Left lung (tissue), 10 donors: Measurements from ENCODE around the gene KCNJ4. TPM values are rescaled to one million over a fixed set of nuclear protein-coding genes. Genes with fewer than 3 reads are reported as not detected.
A peak's percentile ranks its signal among the peaks of the same experiment; 100 is the strongest.

Experiments used
- ATAC-seq: fragments of 200-7000 bp; cut with Tn5 transposase; one replicate; pipeline ENCODE4 v1.9.1; 2020; ENCODE audit warnings: moderate library complexity
- DNase-seq, 4 donors: peaks; one replicate each; pipeline ENCODE4 v3.0.0-alpha.2; 2013 to 2020
- H3K27ac ChIP-seq, 2 donors: fragments of 200-600 bp; sonication (generic) in 1 of 2; one replicate each; pipeline versions ENCODE4 v1.5.0 to v1.8.0; 2020 to 2021
- H3K27me3 ChIP-seq, 2 donors: fragments of 200-600 bp; sonication (generic) in 1 of 2; one replicate each; pipeline versions ENCODE4 v1.5.0 to v1.8.0; 2020 to 2021
- H3K36me3 ChIP-seq, 2 donors: fragments of 200-600 bp; sonication (generic) in 1 of 2; one replicate each; pipeline versions ENCODE4 v1.5.0 to v1.8.0; 2020 to 2021
- H3K4me1 ChIP-seq, 2 donors: fragments of 200-600 bp; one replicate each; pipeline ENCODE4 v1.8.0; 2021
- H3K4me3 ChIP-seq, 2 donors: fragments of 200-600 bp; sonication (generic) in 1 of 2; one replicate each; pipeline versions ENCODE4 v1.5.0 to v1.8.0; 2020 to 2021; ENCODE audit warnings: mild to moderate bottlenecking in 1 of 2
- H3K9me3 ChIP-seq, 2 donors: fragments of 200-600 bp; sonication (generic) in 1 of 2; one replicate each; pipeline versions ENCODE4 v1.5.0 to v1.8.0; 2020 to 2021
- CTCF ChIP-seq, 2 donors: fragments of 200-600 bp; sonication (generic) in 1 of 2; IDR thresholded peaks; one replicate each; pipeline versions ENCODE4 v1.5.0 to v1.8.0; 2021; ENCODE audit warnings: antibody characterized with exemption in 2 of 2
- intact Hi-C, 2 donors: fragments of 100-400 bp; cut with DNase I; formaldehyde crosslinking; loops; one replicate each; pipeline versions ENCODE4 v1.11.2 to v1.14.2; 2022
- polyA plus RNA-seq, 6 donors: library from polyadenylated mRNA; unstranded; fragments of 120-200 nt; gene quantifications; one replicate each; pipeline ENCODE4 v1.2.1, GENCODE V29; 2013; ENCODE audit not compliant: insufficient read length in 6 of 6
- total RNA-seq, 2 donors: library from RNA; stranded (reverse); fragmentation: NEBNext Ultra II Directional; extraction: Animal tissue kit (Norgen Biotek cat#: 25700); gene quantifications; one replicate each; pipeline ENCODE4 v1.2.1, GENCODE V29; 2021
- donor health status: DM: no; HTN: yes; CAD: no.
- donor health status: DM: no; HTN: no; CAD: no.

Gene KCNJ4
- total and polyA plus RNA-seq, 8 donors, result 0.07 TPM; not detected in 6

DNA sequence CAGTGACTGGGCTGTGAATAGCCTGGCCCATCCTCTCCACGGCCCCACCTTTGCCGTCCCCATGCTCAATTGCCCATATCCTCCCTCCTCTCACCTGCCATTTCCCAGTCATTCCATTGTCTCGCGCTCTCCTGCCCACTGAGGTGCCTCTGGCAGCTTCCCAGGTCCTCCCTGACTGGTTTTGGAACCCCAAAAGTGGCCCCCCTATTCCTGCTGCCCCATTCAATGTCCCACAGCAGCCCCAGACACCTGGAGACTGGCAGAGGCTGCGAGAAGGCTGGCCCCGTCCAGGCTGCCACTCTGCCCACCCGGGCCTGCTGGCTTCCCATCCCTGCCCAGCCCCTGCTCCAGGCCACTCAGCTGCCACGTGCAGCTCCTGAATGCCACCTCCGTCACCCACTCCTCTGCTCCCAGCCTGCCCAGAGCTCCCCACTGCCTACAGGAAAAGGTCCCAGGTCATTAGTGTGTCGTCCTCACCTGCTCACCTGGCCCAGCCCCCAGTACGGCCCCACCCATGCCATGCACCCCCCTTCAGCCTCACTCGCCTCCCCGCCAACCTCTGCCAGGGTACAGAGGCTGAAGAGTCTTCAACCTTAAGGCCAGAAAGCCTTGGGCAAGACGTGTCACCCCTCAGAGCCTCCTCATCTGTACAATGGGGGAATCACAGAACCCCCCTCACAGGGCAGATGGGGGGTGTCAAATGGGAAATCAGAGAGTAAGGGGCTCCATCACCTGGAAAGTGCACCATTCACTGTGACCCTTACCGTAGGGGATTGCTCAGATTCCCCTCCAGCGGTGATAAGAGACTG, 37.5 kb downstream of the KCNJ4 start:
- Histone ChIP-seq H3K9me3 (no peaks in the 10 kb centered on the region), H3K27ac (no peak overlapping the region), H3K27me3 (peaks cover 0 to 4% of the 10 kb centered on the region in 2 donors), H3K4me3 (no peak overlapping the region), H3K4me1 (peaks cover 5 to 7% of the 10 kb centered on the region in 2 donors), H3K36me3 (no peaks in the 10 kb centered on the region)
- ATAC-seq, result no peak
- TF ChIP-seq CTCF (IDR thresholded peaks at IDR 0.05), result no peak
- intact Hi-C loops, result no loop called here
- DNase-seq, result peak in 2 of 4 donors; percentile 17 to 53

GRCh38 chr22:38416621-38417251, 38.3 kb downstream of the KCNJ4 start:
- Histone ChIP-seq H3K27me3 (peaks cover 0 to 8% of the 10 kb centered on the region in 2 donors), H3K4me1 (peaks cover 6 to 9% of the 10 kb centered on the region in 2 donors), H3K27ac (no peak overlapping the region), H3K9me3 (no peaks in the 10 kb centered on the region), H3K4me3 (no peak overlapping the region), H3K36me3 (no peaks in the 10 kb centered on the region)
- no peak for ATAC-seq
- no peak for TF ChIP-seq CTCF (IDR thresholded peaks at IDR 0.05)
- intact Hi-C loops, result no loop called here
- DNase-seq, result peak in 2 of 4 donors; percentile 23 to 47

DNA sequence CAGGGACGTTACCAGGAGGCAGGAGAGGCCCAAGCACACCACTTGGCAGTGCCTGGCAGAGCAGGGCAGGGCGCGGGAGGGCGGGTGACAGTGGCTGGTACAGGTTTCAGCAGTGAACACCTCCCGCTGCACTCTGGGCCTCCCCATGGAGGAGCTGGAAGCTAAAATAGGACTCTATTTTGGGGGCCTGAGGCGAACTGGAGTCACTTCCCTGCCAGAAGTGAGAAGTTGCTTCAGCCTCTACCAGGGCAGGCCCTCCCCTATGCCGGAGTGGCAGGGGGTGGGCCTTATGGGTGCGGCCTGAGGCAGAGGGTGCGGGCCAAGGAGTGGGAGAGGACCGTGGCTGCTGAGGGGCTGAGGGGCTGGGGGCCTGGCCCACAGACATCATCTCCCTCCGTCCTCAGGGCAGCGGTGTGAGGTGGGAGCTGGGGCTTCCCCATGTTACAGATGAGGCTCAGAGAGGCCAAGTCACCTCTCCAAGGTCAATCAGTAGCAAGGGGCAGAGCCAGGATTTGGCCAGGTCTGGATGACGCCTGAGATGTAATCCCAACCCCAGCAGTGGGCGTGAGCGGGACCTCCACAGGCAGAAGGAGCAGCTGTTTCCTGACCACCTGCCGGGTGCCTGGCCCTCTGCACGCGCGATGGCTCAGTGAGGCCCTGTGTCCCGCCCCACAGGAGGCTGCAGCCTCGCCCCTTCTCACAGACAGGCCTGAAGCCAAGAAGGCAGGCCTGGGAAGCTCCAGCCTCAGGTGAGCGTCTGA, 39.3 kb downstream of the KCNJ4 start:
- H3K4me1 ChIP-seq, result peaks cover 6 to 9% of the 10 kb centered on the region in 2 donors
- ATAC-seq, result no peak
- TF ChIP-seq CTCF (IDR thresholded peaks at IDR 0.05), result no peak
- intact Hi-C loops, result no loop called here
- H3K4me3 ChIP-seq, result no peak overlapping the region
- peak in 2 of 4 donors; percentile 30 to 64 for DNase-seq
- no peaks in the 10 kb centered on the region for H3K9me3 ChIP-seq
- H3K36me3 ChIP-seq, result no peaks in the 10 kb centered on the region
- peaks cover 0 to 8% of the 10 kb centered on the region in 2 donors for H3K27me3 ChIP-seq
- H3K27ac ChIP-seq, result no peak overlapping the region

- ATAC-seq (no peak), DNase-seq (peak in 2 of 4 donors; percentile 5 to 25)
- Histone ChIP-seq H3K27ac (no peak overlapping the region), H3K9me3 (no peaks in the 10 kb centered on the region), H3K36me3 (no peaks in the 10 kb centered on the region), H3K4me3 (no peak overlapping the region), H3K4me1 (peaks cover 6 to 9% of the 10 kb centered on the region in 2 donors), H3K27me3 (peaks cover 0 to 8% of the 10 kb centered on the region in 2 donors)
- intact Hi-C loops, result no loop called here
- TF ChIP-seq CTCF (IDR thresholded peaks at IDR 0.05), result no peak
Observed at GRCh38 chr22:38415046-38415445, 40.0 kb downstream of the KCNJ4 start.

DNA sequence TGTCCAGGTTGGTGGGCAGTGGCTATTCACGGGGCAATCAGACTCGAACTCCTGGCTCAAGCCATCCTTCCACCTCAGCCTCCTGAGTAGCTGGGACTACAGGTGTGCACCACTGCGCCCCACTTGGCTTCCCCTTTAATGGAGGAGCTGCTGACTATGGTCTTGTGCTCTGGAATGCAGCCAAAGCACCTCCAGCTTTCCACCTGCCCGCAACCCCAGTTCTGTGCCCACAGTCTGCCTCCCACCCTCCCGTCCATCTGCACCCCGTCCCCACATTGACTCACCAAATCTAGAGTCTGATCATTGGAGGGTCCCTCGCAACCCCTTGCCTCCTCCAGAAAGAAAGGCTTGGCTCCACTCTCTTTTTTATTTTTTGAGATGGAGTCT, 41.0 kb downstream of the KCNJ4 start:
- no peaks in the 10 kb centered on the region for H3K36me3 ChIP-seq
- DNase-seq (peak in 2 of 4 donors; percentile 12 to 32), ATAC-seq (no peak)
- no peaks in the 10 kb centered on the region for H3K9me3 ChIP-seq
- intact Hi-C loops, result no loop called here
- no peak overlapping the region for H3K27ac ChIP-seq
- peaks cover 6 to 9% of the 10 kb centered on the region in 2 donors for H3K4me1 ChIP-seq
- no peak for TF ChIP-seq CTCF (IDR thresholded peaks at IDR 0.05)
- H3K27me3 ChIP-seq, result peaks cover 0 to 8% of the 10 kb centered on the region in 2 donors
- H3K4me3 ChIP-seq, result no peak overlapping the region
